ENCODE results near the gene DEFB132. TPM values are rescaled to one million over a fixed set of nuclear protein-coding genes. Genes with fewer than 3 reads are reported as not detected.

DEFB132 gene
- total and polyA plus RNA-seq, 2 experiments from 2014 or later = not detected

GRCh38 chr20:294602-295001 is 37.1 kb downstream of the DEFB132 start:
- Histone ChIP-seq H3K27me3 (replicated peaks; ENCODE audit: insufficient read depth) (no peaks in the 10 kb centered on the region), H3K79me2 (ENCODE audit: insufficient read depth) (peaks cover 33% of the 10 kb centered on the region), H4K20me1 (ENCODE audit: insufficient read depth) (peaks cover under 1% of the 10 kb centered on the region; the same call in 1 of the 2 replicates), H3K9ac (no peak overlapping the region), H3K4me1 (ENCODE audit: insufficient read depth) (peaks cover 18% of the 10 kb centered on the region), H2AFZ (no peak overlapping the region), H3K4me3 (no peak overlapping the region), H3K9me3 (ENCODE audit: low read depth) (no peaks in the 10 kb centered on the region), H3K9me2 (ENCODE audit: insufficient read depth) (no peaks in the 10 kb centered on the region), H3K36me3 (ENCODE audit: low read depth) (no peaks in the 10 kb centered on the region), H3F3A (ENCODE audit: insufficient read depth) (peaks cover 12% of the 10 kb centered on the region), H3K4me2 (ENCODE audit: unreplicated experiment) (no peak overlapping the region), H3K27ac (no peak overlapping the region)
- TF ChIP-seq EZH2 (IDR thresholded peaks at IDR 0.05; ENCODE audit: insufficient read depth, poor library complexity, severe bottlenecking) (no peak), EZH2phosphoT487 (IDR thresholded peaks at IDR 0.05; ENCODE audit: insufficient read depth, low read depth) (no peak)
- WGBS, 2 experiments (ENCODE audit: low coverage in 1 of 2, low lambda C conversion rate in 2 of 2, missing lambda C conversion rate in 2 of 2) = 59 to 66% methylated on average over 5 of the region's 5 CpGs
- DNase-seq = no peak
- in situ Hi-C loops (cut with MboI) = no loop called here

DNA sequence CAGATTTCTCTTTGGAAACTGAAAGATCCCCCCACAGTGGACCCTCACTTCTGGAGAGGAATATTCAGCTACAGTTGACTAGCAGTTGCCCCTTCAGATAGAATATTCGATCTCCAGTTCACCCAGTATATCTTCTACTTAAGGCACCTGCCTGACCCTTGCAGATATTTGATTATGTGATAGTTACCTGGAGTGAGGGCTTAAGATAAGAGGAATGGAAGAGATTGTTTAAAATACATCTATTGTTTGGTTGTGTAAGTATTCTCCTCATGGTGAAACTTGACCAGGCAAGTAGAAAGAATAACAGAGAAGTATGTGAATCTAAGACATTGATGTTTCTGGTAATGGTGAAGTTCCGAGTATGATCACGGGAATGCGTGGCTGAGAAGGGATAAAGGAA is 38.3 kb downstream of the DEFB132 start:
- Histone ChIP-seq H3K9ac (no peak overlapping the region), H3K36me3 (ENCODE audit: low read depth) (no peaks in the 10 kb centered on the region), H4K20me1 (ENCODE audit: insufficient read depth) (peaks cover 11% of the 10 kb centered on the region; the same call in 1 of the 2 replicates), H3F3A (ENCODE audit: insufficient read depth) (peaks cover 18% of the 10 kb centered on the region), H3K4me3 (no peak overlapping the region), H3K9me3 (ENCODE audit: low read depth) (no peaks in the 10 kb centered on the region), H3K27ac (no peak overlapping the region), H3K4me1 (ENCODE audit: insufficient read depth) (peaks cover 24% of the 10 kb centered on the region), H3K4me2 (ENCODE audit: unreplicated experiment) (no peak overlapping the region), H3K79me2 (ENCODE audit: insufficient read depth) (peaks cover 45% of the 10 kb centered on the region), H3K9me2 (ENCODE audit: insufficient read depth) (no peaks in the 10 kb centered on the region), H2AFZ (no peak overlapping the region), H3K27me3 (replicated peaks; ENCODE audit: insufficient read depth) (no peaks in the 10 kb centered on the region)
- WGBS, 2 experiments (ENCODE audit: low coverage in 1 of 2, low lambda C conversion rate in 2 of 2, missing lambda C conversion rate in 2 of 2) = 89 to 91% methylated on average over 4 of the region's 4 CpGs
- TF ChIP-seq EZH2 (IDR thresholded peaks at IDR 0.05; ENCODE audit: insufficient read depth, poor library complexity, severe bottlenecking) (no peak), EZH2phosphoT487 (IDR thresholded peaks at IDR 0.05; ENCODE audit: insufficient read depth, low read depth) (no peak)
- no peak for DNase-seq
- in situ Hi-C loops (cut with MboI) = no loop called here

GRCh38 chr20:297098-297924 is 39.8 kb downstream of the DEFB132 start, which contains the start of gene ZCCHC3:
TSS of gene ZCCHC3 (plus strand) at chr20:297570. CDS start at chr20:297587, 17 bp downstream.
- Histone ChIP-seq H3K9me2 (ENCODE audit: insufficient read depth) (no peaks in the 10 kb centered on the region), H3K4me3 (peak within 1 kb of the TSS; percentile 92), H3K9me3 (ENCODE audit: low read depth) (no peaks in the 10 kb centered on the region), H3K9ac (peak within 1 kb of the TSS; percentile 92), H3K79me2 (ENCODE audit: insufficient read depth) (peaks cover 55% of the 10 kb centered on the region), H4K20me1 (ENCODE audit: insufficient read depth) (peaks cover 11% of the 10 kb centered on the region; the same call in 1 of the 2 replicates), H3K27me3 (replicated peaks; ENCODE audit: insufficient read depth) (no peaks in the 10 kb centered on the region), H3K36me3 (ENCODE audit: low read depth) (no peaks in the 10 kb centered on the region), H3K27ac (peak within 1 kb of the TSS; percentile 81), H3K4me2 (ENCODE audit: unreplicated experiment) (peak within 1 kb of the TSS; percentile 98), H3F3A (ENCODE audit: insufficient read depth) (peaks cover 11% of the 10 kb centered on the region; the same call in 1 of the 2 replicates), H2AFZ (peak within 1 kb of the TSS; percentile 64), H3K4me1 (ENCODE audit: insufficient read depth) (peaks cover 15% of the 10 kb centered on the region)
- 2% methylated on average over 89 to 90 of the region's 99 CpGs for WGBS, 2 experiments (ENCODE audit: low coverage in 1 of 2, low lambda C conversion rate in 2 of 2, missing lambda C conversion rate in 2 of 2)
- in situ Hi-C loops (cut with MboI) = no loop called here
- DNase-seq = peak; percentile 97
- TF ChIP-seq EZH2 (IDR thresholded peaks at IDR 0.05; ENCODE audit: insufficient read depth, poor library complexity, severe bottlenecking) = no peak
- TF ChIP-seq EZH2phosphoT487 (IDR thresholded peaks at IDR 0.05; ENCODE audit: insufficient read depth, low read depth) = no peak

DNA sequence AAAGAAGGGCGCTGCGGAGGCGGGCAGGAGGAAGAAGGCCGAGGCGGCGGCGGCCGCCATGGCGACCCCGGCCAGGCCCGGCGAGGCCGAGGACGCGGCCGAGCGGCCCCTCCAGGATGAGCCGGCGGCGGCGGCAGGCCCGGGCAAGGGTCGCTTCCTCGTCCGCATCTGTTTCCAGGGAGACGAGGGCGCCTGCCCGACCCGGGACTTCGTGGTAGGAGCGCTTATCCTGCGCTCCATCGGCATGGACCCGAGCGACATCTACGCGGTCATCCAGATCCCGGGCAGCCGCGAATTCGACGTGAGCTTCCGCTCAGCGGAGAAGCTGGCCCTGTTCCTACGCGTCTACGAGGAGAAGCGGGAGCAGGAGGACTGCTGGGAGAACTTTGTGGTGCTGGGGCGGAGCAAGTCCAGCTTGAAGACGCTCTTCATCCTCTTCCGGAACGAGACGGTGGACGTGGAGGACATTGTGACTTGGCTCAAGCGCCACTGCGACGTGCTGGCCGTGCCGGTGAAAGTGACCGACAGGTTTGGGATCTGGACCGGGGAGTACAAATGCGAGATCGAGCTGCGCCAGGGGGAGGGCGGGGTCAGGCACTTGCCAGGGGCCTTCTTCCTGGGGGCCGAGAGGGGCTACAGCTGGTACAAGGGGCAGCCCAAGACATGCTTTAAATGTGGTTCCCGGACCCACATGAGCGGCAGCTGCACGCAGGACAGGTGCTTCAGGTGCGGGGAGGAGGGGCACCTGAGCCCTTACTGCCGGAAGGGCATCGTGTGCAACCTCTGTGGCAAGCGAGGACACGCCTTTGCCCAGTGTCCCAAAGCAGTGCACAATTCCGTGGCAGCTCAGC is 40.6 kb downstream of the DEFB132 start:
- DNase-seq = peak; percentile 88
- Histone ChIP-seq H3F3A (ENCODE audit: insufficient read depth) (peaks cover 11% of the 10 kb centered on the region; the same call in 1 of the 2 replicates), H3K4me2 (ENCODE audit: unreplicated experiment) (peak overlapping the region; percentile 87), H3K9me2 (ENCODE audit: insufficient read depth) (no peaks in the 10 kb centered on the region), H3K79me2 (ENCODE audit: insufficient read depth) (peaks cover 59% of the 10 kb centered on the region), H3K4me1 (ENCODE audit: insufficient read depth) (peaks cover 15% of the 10 kb centered on the region), H3K9me3 (ENCODE audit: low read depth) (no peaks in the 10 kb centered on the region), H2AFZ (peak overlapping the region; percentile 49), H3K9ac (peak overlapping the region; percentile 92), H3K4me3 (peak overlapping the region; percentile 92), H4K20me1 (ENCODE audit: insufficient read depth) (peaks cover 11% of the 10 kb centered on the region; the same call in 1 of the 2 replicates), H3K27ac (peak overlapping the region; percentile 81), H3K36me3 (ENCODE audit: low read depth) (no peaks in the 10 kb centered on the region), H3K27me3 (replicated peaks; ENCODE audit: insufficient read depth) (no peaks in the 10 kb centered on the region)
- TF ChIP-seq EZH2phosphoT487 (IDR thresholded peaks at IDR 0.05; ENCODE audit: insufficient read depth, low read depth) (no peak), EZH2 (IDR thresholded peaks at IDR 0.05; ENCODE audit: insufficient read depth, poor library complexity, severe bottlenecking) (no peak)
- in situ Hi-C loops (cut with MboI) = no loop called here
- 0 to 1% methylated on average over 52 to 68 of the region's 75 CpGs for WGBS, 2 experiments (ENCODE audit: low coverage in 1 of 2, low lambda C conversion rate in 2 of 2, missing lambda C conversion rate in 2 of 2)
